Panc1 (cell line): Measurements from ENCODE around the gene WASF1. TPM values are rescaled to one million over a fixed set of nuclear protein-coding genes. Genes with fewer than 3 reads are reported as not detected.

ENCODE experiments used
- ATAC-seq: fragments of 200-7000 bp; cut with Tn5 transposase; 2 replicates; pipeline ENCODE4 v1.9.1; 2020; ENCODE audit warnings: mild to moderate bottlenecking, moderate library complexity
- BruUV-seq: library from RNA; stranded (reverse); fragments of 400-500 nt; replicated peaks from 2 replicates; lab custom pipeline; 2021; lab: Mats Ljungman, UMichigan
- CTCF ChIA-PET: fragments of 300-600 bp; sonication (Branson Sonifier 250); formaldehyde crosslinking; loops from one replicate; lab custom pipeline; 2022; ENCODE audit warnings: antibody characterized with exemption; lab: Charles Lee
- POLR2A ChIA-PET: fragments of 300-600 bp; sonication (Branson Sonifier 250); formaldehyde crosslinking; loops from one replicate; lab custom pipeline; 2022; ENCODE audit warnings: antibody characterized with exemption; lab: Charles Lee
- DNase-seq: peaks from one replicate; pipeline ENCODE4 v3.0.0-alpha.2; 2010; ENCODE audit warnings: low read depth, low spot score
- H3K27ac ChIP-seq: 2 replicates; pipeline ENCODE4 v1.5.1; 2011; ENCODE audit warnings: mild to moderate bottlenecking, low read length, inconsistent platforms
- H3K27me3 ChIP-seq: fragments of 200-500 bp; sonication (Bioruptor generic); 2 replicates; pipeline ENCODE4 v1.6.0; 2014; ENCODE audit warnings: low read length, inconsistent platforms; ENCODE audit not compliant: control insufficient read depth, insufficient read depth
- H3K36me3 ChIP-seq: fragments of 200-500 bp; sonication (Bioruptor generic); 2 replicates; pipeline ENCODE4 v1.5.1; 2014; ENCODE audit warnings: inconsistent platforms, mild to moderate bottlenecking, low read length, moderate library complexity; ENCODE audit not compliant: control insufficient read depth, insufficient read depth
- H3K4me1 ChIP-seq: 2 replicates; pipeline ENCODE4 v1.5.1; 2011; ENCODE audit warnings: inconsistent platforms, mild to moderate bottlenecking, low read length, moderate library complexity; ENCODE audit not compliant: control insufficient read depth, insufficient read depth
- H3K4me3 ChIP-seq, 2 experiments: 2 replicates each; pipeline ENCODE4 v1.5.1; 2011 to 2012; ENCODE audit warnings: low read depth in 2 of 2, low read length in 2 of 2, mild to moderate bottlenecking in 2 of 2, inconsistent platforms in 1 of 2, moderate library complexity in 1 of 2
- H3K9me3 ChIP-seq: fragments of 200-500 bp; sonication (Bioruptor generic); 2 replicates; pipeline ENCODE4 v1.5.1; 2014; ENCODE audit warnings: low read depth, mild to moderate bottlenecking, inconsistent platforms, low read length, moderate library complexity; ENCODE audit not compliant: control insufficient read depth, insufficient read depth
- CTCF ChIP-seq: fragments of 450-650 bp; IDR thresholded peaks from 2 replicates; pipeline ENCODE4 v1.5.1; 2017; ENCODE audit warnings: mild to moderate bottlenecking
- POLR2AphosphoS5 ChIP-seq: IDR thresholded peaks from 2 replicates; pipeline ENCODE4 v1.6.1; 2012; ENCODE audit warnings: mild to moderate bottlenecking, low read depth, low read length, moderate library complexity
- REST ChIP-seq, 2 experiments: IDR thresholded peaks; 2 replicates each; pipeline ENCODE4 v1.6.1; 2011 to 2012; ENCODE audit warnings: low read depth in 2 of 2, control low read depth in 1 of 2, low read length in 1 of 2, mild to moderate bottlenecking in 1 of 2, moderate library complexity in 1 of 2; ENCODE audit not compliant: insufficient read depth in 1 of 2
- SIN3A ChIP-seq: IDR thresholded peaks from 2 replicates; pipeline ENCODE4 v1.6.1; 2012; ENCODE audit warnings: low read depth, mild to moderate bottlenecking, low read length, moderate library complexity, borderline replicate concordance; ENCODE audit not compliant: insufficient read depth
- TCF7L2 ChIP-seq: IDR thresholded peaks from 2 replicates; pipeline ENCODE4 v1.6.1; 2011; ENCODE audit warnings: mild to moderate bottlenecking, low read depth, low read length, inconsistent platforms
- in situ Hi-C: cut with HindIII; loops from 2 replicates; pipeline ENCODE4 v1.10.0; 2016; ENCODE audit warnings: low sequenced_read_pairs, low pct_unique_long_range_greater_than_20kb
- intact Hi-C: fragments of 100-400 bp; cut with micrococcal nuclease; formaldehyde crosslinking; loops from one replicate; pipeline ENCODE4 v1.10.0; 2022; ENCODE audit not compliant: unreplicated experiment
- total RNA-seq: library from RNA; stranded (reverse); gene quantifications from one replicate; pipeline ENCODE4 v1.2.1, GENCODE V29; 2021; ENCODE audit not compliant: unreplicated experiment

The WASF1 gene
- total RNA-seq, 1 experiment from 2014 or later: 63.9 TPM

- no peaks in the 10 kb centered on the region for H3K27me3 ChIP-seq
- no peak overlapping the region for H3K4me3 ChIP-seq
- no peak for ATAC-seq
- no peak overlapping the region for H3K27ac ChIP-seq
- ChIA-PET POLR2A (no interaction called here), CTCF (no interaction called here)
- no peaks in the 10 kb centered on the region for H3K4me1 ChIP-seq
- BruUV-seq: no TSS peak
- no peak for DNase-seq
- in situ Hi-C loops: no loop called here
- peaks cover 6% of the 10 kb centered on the region for H3K36me3 ChIP-seq
- H3K9me3 ChIP-seq: no peaks in the 10 kb centered on the region
- intact Hi-C loops: no loop called here
- no peak for TF ChIP-seq SIN3A
- no peak for TF ChIP-seq REST (IDR thresholded peaks at IDR 0.05; ENCODE audit: insufficient read depth in 1 of 2, low read depth in 2 of 2, low read length in 1 of 2)
- TF ChIP-seq POLR2AphosphoS5: no peak
- TF ChIP-seq CTCF: no peak
Observed at GRCh38 chr6:110191477-110191876, 12.0 kb upstream of the WASF1 start.

GRCh38 chr6:110190726-110191125, 11.3 kb upstream of the WASF1 start:
- ATAC-seq (no peak), DNase-seq (no peak)
- H3K4me1 ChIP-seq: 0 out of 2 replicates have a peak, but pooled peaks cover 4% of the 10 kb centered on the region
- ChIA-PET CTCF (no interaction called here), POLR2A (interaction anchor here (0.5 kb wide), 1 partner anchor 106 kb away, joined by 3 read pairs; no protein-coding TSS in a partner anchor)
- H3K27me3 ChIP-seq: no peaks in the 10 kb centered on the region
- intact Hi-C loops (no loop called here), in situ Hi-C loops (no loop called here)
- no peak overlapping the region for H3K27ac ChIP-seq
- no peak overlapping the region for H3K4me3 ChIP-seq
- no peaks in the 10 kb centered on the region for H3K9me3 ChIP-seq
- H3K36me3 ChIP-seq: peaks cover 6% of the 10 kb centered on the region
- BruUV-seq: no TSS peak
- TF ChIP-seq TCF7L2 (no peak), REST (IDR thresholded peaks at IDR 0.05; ENCODE audit: insufficient read depth in 1 of 2, low read depth in 2 of 2, low read length in 1 of 2) (no peak), POLR2AphosphoS5 (no peak), CTCF (no peak), SIN3A (no peak)
